GM12892 (cell line): ENCODE data around the gene ARHGAP21.

Experiments
- POLR2A ChIP-seq: IDR thresholded peaks from 2 replicates; pipeline ENCODE4 v1.6.1; 2011; ENCODE audit warnings: low read depth, low read length, control low read depth
- POLR2AphosphoS5 ChIP-seq: IDR thresholded peaks from 2 replicates; pipeline ENCODE4 v1.6.1; 2011; ENCODE audit warnings: low read depth, low read length, control low read depth
- TAF1 ChIP-seq: IDR thresholded peaks from 2 replicates; pipeline ENCODE4 v1.6.1; 2011; ENCODE audit warnings: low read depth, mild to moderate bottlenecking, control low read depth, low read length, borderline replicate concordance

DNA sequence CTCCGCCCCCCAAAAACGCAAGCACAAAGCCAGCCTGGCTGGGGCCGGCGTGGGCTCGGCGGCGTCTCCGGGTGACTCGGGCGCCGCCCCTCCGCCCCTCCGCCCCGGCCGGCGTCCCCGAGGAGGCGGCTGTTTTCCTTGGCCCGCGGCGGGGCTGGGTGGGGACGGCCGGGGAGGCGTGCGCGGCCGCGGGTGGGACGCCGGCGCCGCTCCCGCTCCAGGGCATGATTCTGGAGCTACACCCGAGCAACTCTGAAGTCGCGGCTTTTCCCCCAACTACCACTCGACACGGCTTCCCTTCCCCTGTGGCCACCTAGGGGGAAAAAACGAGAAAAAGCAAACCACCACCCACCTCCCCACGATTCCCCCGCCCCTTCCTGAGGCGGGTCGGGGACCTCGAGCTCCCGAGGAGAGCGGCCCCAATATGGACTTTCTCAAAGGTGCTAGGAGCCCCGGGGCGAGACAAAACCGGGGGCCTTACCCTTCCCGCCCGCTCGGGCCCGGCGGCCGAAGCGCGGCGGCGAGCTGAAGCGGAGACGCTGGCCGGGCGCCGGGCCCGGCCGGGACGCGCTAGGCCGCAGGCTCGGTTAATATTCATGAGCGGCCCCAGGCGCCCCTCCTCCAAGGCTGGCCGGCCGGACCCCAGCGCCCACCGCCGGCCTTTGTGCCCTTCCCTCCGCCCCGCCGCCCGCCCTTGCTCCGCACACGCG, 856 bp downstream of the ARHGAP21 start:
- no peak for TF ChIP-seq POLR2A
- TF ChIP-seq TAF1, result no peak
- TF ChIP-seq POLR2AphosphoS5, result no peak
